AG04450 (cell line): ENCODE data around the gene ANKDD1B. TPM values are rescaled to one million over a fixed set of nuclear protein-coding genes. Genes with fewer than 3 reads are reported as not detected.
A peak's percentile ranks its signal among the peaks of the same experiment; 100 is the strongest.
"Not testable (repeated sequence)": the region's sequence is repeated elsewhere in the genome, so short reads cannot be mapped to it uniquely, and the experiment has no call there.

Source experiments
- CTCF ChIA-PET: fragments of 300-600, 350-600 bp; formaldehyde crosslinking; extraction: SDS; loops from one replicate; lab custom pipeline; 2022; ENCODE audit warnings: antibody characterized with exemption, inconsistent platforms; lab: Charles Lee
- POLR2A ChIA-PET: fragments of 350-600 bp; formaldehyde crosslinking; extraction: SDS; loops from one replicate; lab custom pipeline; 2021; ENCODE audit warnings: antibody characterized with exemption, inconsistent platforms; lab: Yijun Ruan, JAX
- DNase-seq: peaks from one replicate; pipeline ENCODE4 v3.0.0-alpha.2; 2011; ENCODE audit warnings: low read depth, low spot score
- H3K27ac ChIP-seq: one replicate; pipeline ENCODE4 v1.5.1; 2012; ENCODE audit warnings: low read depth, low read length, control low read depth
- H3K27me3 ChIP-seq: one replicate; pipeline ENCODE4 v1.6.0; 2012; ENCODE audit warnings: low read length; ENCODE audit not compliant: control insufficient read depth, insufficient read depth
- H3K4me3 ChIP-seq: 2 replicates; pipeline ENCODE4 v1.5.1; 2011; ENCODE audit warnings: mild to moderate bottlenecking, low read depth, low read length, control low read depth
- H3K9me3 ChIP-seq: 2 replicates; pipeline ENCODE4 v1.5.1; 2012; ENCODE audit warnings: low read length; ENCODE audit not compliant: control insufficient read depth, insufficient read depth
- polyA minus RNA-seq: library from RNA; depleted of rRNA, polyadenylated mRNA; stranded (reverse); fragments of >200 nt; gene quantifications from 2 replicates; pipeline ENCODE4 v1.2.3, GENCODE V29; 2011; rRNA and poly(A)+ RNA removed
- polyA plus RNA-seq: library from polyadenylated mRNA; depleted of rRNA; stranded (reverse); fragments of >200 nt; gene quantifications from 2 replicates; pipeline ENCODE4 v1.2.3, GENCODE V29; 2011; rRNA removed
- TF ChIP-seq, protein P1 (sequence below): IDR thresholded peaks from 2 replicates; pipeline ENCODE4 v1.5.1; 2011; ENCODE audit warnings: low read depth, low read length, control low read depth, inconsistent platforms

Gene ANKDD1B
- 0.04 and 0.06 TPM in 2 replicates for polyA plus RNA-seq
- 0.83 TPM in 1 of 2 replicates, not detected in the other for polyA minus RNA-seq

DNA sequence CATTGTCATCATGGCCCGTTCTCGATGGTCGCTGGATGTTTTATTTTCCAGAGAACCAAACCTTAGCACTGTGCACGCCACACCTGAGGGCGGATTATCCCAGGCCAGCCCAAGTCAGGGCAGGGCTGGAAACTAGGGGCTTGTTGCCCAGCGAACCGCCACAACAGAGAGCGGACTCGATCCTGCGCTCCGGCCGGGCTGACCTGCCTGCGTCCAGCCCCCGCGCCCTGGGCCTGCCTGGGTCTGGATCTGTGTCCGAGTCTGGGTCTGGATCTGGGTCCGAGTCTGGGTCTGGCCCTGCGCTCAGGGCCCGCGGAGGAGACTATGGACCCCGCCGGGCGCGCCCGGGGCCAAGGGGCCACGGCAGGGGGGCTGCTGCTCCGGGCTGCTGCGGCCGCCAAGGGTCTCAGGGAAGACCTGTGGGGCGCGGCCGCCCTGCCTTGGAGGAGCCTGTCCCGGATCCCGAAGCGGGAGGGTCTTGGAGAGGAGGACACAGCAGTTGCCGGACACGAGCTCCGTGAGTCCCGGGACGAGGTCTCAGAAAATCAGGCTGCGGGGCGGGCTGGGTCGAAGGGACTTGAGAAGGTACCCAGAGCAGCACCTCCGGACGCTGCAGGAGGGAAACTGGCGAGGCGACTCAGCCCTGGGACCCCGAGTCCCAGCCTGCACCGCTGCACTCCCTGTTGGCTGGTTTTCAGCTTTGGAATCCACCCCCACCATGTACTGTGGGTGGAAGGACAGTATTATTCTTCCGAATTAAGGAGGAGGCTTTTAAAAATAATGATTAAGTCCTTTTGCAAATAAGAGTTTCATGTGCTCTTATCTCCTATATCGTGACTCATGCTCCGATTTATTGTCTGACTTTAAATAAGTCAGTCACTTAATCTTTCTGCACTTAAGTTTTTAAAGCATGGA, at the start of gene ANKDD1B:
Gene ANKDD1B, plus strand, starts transcription at position 143 of the 915 bp plus-strand sequence. Its CDS starts 182 bp downstream, at position 325.
- POLR2A ChIA-PET, result no interaction called here
- CTCF ChIA-PET, result no interaction called here
- H3K27me3 ChIP-seq, result no peaks in the 10 kb centered on the region
- H3K4me3 ChIP-seq, result peak within 1 kb of the TSS; percentile 57
- TF ChIP-seq, protein P1, sequence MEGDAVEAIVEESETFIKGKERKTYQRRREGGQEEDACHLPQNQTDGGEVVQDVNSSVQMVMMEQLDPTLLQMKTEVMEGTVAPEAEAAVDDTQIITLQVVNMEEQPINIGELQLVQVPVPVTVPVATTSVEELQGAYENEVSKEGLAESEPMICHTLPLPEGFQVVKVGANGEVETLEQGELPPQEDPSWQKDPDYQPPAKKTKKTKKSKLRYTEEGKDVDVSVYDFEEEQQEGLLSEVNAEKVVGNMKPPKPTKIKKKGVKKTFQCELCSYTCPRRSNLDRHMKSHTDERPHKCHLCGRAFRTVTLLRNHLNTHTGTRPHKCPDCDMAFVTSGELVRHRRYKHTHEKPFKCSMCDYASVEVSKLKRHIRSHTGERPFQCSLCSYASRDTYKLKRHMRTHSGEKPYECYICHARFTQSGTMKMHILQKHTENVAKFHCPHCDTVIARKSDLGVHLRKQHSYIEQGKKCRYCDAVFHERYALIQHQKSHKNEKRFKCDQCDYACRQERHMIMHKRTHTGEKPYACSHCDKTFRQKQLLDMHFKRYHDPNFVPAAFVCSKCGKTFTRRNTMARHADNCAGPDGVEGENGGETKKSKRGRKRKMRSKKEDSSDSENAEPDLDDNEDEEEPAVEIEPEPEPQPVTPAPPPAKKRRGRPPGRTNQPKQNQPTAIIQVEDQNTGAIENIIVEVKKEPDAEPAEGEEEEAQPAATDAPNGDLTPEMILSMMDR, result no peak
- no peak for DNase-seq
- no peak within 1 kb of the TSS for H3K27ac ChIP-seq
- no peaks in the 10 kb centered on the region; the same call in 1 of the 2 replicates for H3K9me3 ChIP-seq

DNA sequence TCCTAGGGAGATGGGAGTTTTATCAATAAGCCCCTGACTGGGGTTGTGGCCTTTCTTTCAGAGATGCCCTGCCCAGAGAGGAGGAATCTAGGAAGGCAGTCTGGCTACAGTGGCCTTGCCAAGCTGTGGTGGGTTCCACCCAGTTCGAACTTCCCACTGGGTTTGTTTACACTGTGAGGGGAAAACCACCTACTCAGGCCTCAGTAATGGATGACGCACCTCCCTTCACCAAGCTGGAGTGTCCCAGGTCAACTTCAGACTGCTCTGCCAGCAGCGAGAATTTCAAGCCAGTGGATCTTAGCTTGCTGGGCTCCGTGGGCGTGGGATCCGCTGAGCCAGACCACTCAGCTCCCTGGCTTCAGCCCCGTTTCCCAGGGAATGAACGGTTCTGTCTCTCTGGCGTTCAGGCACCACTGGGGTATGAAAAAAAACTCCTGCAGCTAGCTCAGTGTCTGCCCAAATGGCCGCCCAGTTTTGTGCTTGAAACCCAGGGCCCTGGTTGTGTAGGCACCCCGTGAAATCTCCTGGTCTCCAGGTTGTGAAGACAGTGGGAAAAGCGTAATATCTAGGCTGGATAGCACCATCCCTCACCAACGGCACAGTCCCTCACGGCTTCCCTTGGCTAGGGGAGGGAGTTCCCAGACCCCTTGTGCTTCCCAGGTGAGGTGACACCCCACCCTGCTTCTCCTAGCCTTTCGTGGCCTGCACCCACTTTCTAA, 45.1 kb upstream of the ANKDD1B start:
- POLR2A ChIA-PET, result interaction anchor here (2.3 kb wide), 1 partner anchor 54 kb away, joined by 12 read pairs; the partner anchor contains the start of genes CERT1 and POLK
- not testable (repeated sequence) for H3K4me3 ChIP-seq

DNA sequence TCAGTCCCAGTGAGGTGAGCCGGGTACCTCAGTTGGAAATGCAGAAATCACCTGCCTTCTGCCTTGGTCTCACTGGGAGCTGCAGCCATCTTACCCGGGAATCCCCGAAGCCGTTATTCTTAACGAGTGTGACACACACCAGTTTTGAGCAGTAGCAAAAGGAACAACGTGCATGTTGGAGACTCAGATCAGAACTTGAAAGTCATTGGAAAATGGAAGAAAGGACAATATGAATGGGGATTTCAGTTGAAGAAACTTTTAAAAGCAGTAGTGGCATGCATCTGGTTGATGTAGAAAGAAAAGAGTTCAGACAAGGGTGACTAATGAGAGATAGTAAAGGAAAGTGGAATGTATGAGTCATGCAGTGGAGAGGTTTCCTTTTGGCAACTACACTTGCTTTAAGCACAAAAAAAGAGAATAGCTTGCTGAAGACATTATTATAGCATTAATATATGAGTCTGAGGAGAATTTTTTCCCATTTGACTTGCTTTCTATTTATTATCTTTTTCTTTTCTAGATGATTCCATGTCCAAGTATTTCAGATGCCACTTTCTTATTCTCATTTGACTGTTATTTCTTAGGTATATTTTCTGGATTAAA, 44.4 kb upstream of the ANKDD1B start:
- Histone ChIP-seq H3K27me3 (no peaks in the 10 kb centered on the region), H3K27ac (peak overlapping the region; percentile 63), H3K9me3 (peaks cover 8% of the 10 kb centered on the region), H3K4me3 (no peak overlapping the region)
- CTCF ChIA-PET, result interaction anchor here (1.8 kb wide), 1 partner anchor 114 kb away, joined by 6 read pairs; no protein-coding TSS in a partner anchor
- POLR2A ChIA-PET, result interaction anchor here (2.3 kb wide), 1 partner anchor 55 kb away, joined by 12 read pairs; the partner anchor contains the start of genes CERT1 and POLK
- DNase-seq, result peak; percentile 75
- TF ChIP-seq, protein P1, result no peak

More for the DNA sequence above, 45.1 kb upstream of the ANKDD1B start:
- CTCF ChIA-PET, H3K27me3 ChIP-seq, H3K9me3 ChIP-seq, DNase-seq: not testable (repeated sequence)
- peak overlapping the region; percentile 63 for H3K27ac ChIP-seq

DNA sequence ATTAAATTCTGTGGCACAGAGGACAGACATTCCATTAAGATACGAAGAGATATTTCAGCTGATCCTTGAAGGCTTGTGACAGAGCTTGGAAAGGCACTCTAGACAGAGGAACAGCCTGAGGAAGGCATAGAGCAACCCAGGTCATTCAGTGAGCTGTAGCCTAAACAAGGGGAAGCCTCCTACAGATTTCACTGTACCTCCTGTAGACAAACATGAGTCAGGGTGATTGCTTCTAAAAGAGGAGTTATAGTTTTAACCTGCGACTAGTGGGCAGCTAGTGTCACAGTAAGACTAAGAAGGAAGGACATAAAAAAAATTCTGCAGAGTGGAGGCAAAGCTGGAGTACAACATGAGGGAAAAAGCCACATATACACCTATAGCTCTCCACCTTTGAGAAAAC, 43.5 kb upstream of the ANKDD1B start:
- no peak for DNase-seq
- ChIA-PET CTCF (interaction anchor here (1.1 to 1.8 kb wide), 2 partner anchors 17 to 113 kb away, joined by 4 to 6 read pairs; no protein-coding TSS in a partner anchor), POLR2A (interaction anchor here (1.0 to 2.3 kb wide), 2 partner anchors 56 to 150 kb away, joined by 3 to 12 read pairs; partner anchors contain the start of genes CERT1, POC5 and POLK)
- Histone ChIP-seq H3K4me3 (no peak overlapping the region), H3K27me3 (no peaks in the 10 kb centered on the region), H3K27ac (no peak overlapping the region), H3K9me3 (peaks cover 8% of the 10 kb centered on the region)
- TF ChIP-seq, protein P1, result no peak

DNA sequence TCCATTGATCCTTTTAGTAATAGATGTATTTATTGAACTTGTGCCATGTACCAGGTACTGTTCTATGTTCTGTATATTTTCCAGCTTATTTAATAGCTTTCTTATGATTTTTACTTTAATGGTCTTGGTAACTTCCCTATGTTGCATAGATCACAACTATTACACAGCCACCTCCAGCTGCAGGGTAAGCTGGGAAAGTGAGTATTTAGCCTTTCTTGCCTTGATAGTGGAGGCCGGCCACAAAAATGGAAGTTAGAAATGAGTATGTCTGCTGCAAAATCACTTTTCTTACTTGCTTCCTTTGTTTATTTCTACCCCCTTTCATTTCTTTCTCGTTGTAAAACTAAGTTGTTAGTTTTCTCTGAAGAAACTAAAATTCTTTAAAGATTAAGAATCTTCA, 43.1 kb upstream of the ANKDD1B start:
- TF ChIP-seq, protein P1, result no peak
- Histone ChIP-seq H3K9me3 (peaks cover 8% of the 10 kb centered on the region), H3K4me3 (no peak overlapping the region), H3K27ac (no peak overlapping the region), H3K27me3 (no peaks in the 10 kb centered on the region)
- DNase-seq, result no peak
- ChIA-PET POLR2A (interaction anchor here (1.0 to 2.3 kb wide), 2 partner anchors 56 to 149 kb away, joined by 3 to 12 read pairs; partner anchors contain the start of genes CERT1, POC5 and POLK), CTCF (interaction anchor here (1.1 to 1.8 kb wide), 2 partner anchors 16 to 113 kb away, joined by 4 to 6 read pairs; no protein-coding TSS in a partner anchor)
